ENCODE data around the gene VCL.

Gene VCL

DNA sequence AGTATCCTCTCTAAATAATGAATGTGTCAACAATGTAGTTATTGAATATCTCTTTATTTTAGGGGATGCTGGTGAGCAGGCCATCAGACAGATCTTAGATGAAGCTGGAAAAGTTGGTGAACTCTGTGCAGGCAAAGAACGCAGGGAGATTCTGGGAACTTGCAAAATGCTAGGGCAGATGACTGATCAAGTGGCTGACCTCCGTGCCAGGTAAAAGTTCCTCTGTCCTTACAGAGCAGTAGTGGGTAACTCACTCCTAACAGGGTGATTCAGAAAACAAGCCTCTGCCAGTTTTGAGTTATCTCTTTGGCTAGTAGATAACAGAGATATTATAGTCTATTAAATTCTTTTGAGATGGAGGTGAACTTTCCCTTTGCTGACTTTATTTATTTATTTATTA, 85.4 kb downstream of the VCL start:
- TF ChIP-seq GATA2 (IDR thresholded peaks at IDR 0.05; ENCODE audit: low read depth, low read length) (no peak), GATA3 (IDR thresholded peaks at IDR 0.05; ENCODE audit: low read depth, low read length) (no peak)

DNA sequence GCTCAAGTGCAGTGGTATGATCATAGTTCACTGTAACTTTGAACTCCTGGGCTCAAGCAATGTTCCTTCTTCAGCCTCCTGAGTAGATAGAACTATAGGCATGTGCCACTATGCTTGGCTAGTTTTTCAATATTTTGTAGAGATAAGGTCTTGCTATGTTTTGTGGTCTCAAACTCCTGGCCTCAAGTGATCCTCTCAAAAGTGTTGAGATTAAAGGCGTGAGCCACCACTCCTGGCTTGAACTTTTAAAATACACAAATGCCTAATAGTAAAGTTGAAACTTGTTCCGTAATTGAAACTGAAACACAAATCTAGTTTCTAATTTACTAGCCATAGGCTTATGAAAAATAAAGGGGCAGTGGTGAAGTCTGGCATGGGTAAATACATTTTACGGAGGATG, 87.0 kb downstream of the VCL start:
- TF ChIP-seq GATA3 (IDR thresholded peaks at IDR 0.05; ENCODE audit: low read depth, low read length) (no peak), GATA2 (IDR thresholded peaks at IDR 0.05; ENCODE audit: low read depth, low read length) (no peak)

DNA sequence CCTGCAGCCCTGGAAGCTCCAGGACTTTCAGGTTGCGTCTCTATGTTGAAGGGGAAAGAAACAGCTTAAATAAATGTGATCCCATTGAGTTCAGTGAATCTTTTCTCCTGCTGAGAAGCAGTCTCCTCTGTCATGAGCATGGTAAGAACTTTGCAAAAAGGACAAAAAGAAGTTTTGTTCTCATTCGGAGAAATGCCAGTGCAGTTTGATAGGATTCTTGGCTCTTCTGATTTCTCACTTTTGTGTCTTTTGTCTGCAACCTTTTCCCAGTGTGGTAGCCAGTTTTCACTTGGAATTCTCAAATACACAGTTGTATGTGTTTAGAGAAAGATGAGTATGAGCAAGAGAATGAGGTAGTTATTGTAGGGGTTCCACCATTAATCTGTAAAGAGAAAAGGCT, 88.4 kb downstream of the VCL start:
- TF ChIP-seq GATA3 (IDR thresholded peaks at IDR 0.05; ENCODE audit: low read depth, low read length) (no peak), GATA2 (IDR thresholded peaks at IDR 0.05; ENCODE audit: low read depth, low read length) (no peak)

DNA sequence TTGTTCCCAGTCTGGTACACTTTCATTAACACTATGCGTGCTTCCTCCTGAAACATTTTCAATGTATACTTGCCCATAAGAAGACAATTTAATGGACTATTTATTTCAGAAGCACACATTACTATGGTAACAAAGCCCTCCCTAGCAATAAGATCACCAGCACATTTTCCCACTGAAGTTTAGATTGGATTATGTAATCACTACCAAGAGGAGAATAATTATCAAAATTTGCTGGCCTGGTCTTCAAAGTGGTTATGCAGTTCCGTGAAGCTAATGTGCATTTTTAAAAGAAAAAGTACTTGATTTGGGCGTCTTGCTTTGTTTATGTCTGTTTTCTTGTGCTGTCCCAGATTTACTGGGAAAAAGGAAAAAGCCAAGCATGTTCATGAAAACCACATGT, 90.8 kb downstream of the VCL start:
- TF ChIP-seq GATA3 (IDR thresholded peaks at IDR 0.05; ENCODE audit: low read depth, low read length) (no peak), GATA2 (IDR thresholded peaks at IDR 0.05; ENCODE audit: low read depth, low read length) (no peak)

DNA sequence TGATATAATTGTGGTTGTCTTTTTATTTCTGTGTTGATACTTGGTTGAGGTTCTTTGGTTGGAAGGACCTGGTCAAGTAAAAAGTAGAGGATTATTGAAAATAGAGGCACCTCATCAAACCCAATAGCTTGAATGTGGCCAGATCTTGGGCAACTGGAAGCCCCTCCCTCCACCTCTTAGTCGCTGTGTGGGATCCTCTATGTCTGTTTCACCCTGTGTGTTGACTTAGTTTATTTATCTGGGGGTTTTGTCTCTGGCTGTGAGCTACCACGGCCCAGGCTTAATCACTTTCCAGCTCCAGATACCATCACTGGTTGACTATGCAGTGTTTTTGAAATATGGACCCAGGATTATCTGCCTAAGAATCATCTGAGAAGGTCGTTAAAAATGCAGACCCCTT, 94.5 kb downstream of the VCL start:
- TF ChIP-seq GATA2 (IDR thresholded peaks at IDR 0.05; ENCODE audit: low read depth, low read length) (no peak), GATA3 (IDR thresholded peaks at IDR 0.05; ENCODE audit: low read depth, low read length) (no peak)

DNA sequence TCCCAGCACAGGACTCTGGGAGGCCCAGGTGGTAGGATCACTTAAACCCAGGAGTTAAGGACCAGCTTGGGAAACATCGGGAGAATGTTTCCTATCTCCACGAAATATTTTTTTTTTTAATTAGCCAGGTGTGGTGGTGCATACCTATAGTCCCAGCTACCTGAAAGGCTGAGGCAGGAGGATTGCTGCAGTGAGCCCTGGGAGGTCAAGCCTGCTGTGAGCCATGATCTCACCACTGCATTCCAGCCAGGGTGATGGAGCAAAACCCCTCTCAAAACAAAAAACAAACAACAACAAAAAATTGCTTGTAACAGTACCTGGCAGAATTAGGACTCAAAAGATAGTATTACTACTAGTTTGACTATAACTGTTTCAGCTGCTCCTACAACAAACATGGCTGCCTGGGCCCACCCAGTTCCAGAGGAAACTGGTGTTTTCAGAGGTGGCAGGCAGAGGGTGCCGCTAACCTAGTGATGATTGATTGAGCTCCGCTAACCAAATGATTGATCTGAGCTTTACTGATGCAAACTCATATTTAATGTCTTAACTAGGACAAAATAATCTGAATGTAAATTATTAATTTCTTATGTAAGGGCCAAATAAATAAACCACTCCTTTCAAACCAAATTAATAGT, 95.7 kb downstream of the VCL start:
- no peak for TF ChIP-seq GATA3 (IDR thresholded peaks at IDR 0.05; ENCODE audit: low read depth, low read length)
- TF ChIP-seq GATA2 (IDR thresholded peaks at IDR 0.05; ENCODE audit: low read depth, low read length), result no peak

DNA sequence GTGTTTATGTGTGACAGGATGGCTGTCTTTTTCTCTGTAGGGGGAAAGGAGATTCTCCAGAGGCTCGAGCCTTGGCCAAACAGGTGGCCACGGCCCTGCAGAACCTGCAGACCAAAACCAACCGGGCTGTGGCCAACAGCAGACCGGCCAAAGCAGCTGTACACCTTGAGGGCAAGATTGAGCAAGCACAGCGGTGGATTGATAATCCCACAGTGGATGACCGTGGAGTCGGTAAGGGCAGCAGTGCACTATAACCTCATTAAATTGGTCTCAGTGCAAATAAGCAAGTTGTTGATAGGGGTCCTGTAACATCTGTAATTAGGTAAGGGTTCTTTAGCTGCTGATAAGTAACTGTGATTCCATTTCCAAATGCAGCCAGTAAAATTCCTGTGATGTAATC, 96.3 kb downstream of the VCL start:
- TF ChIP-seq GATA2 (IDR thresholded peaks at IDR 0.05; ENCODE audit: low read depth, low read length) (no peak), GATA3 (IDR thresholded peaks at IDR 0.05; ENCODE audit: low read depth, low read length) (no peak)

DNA sequence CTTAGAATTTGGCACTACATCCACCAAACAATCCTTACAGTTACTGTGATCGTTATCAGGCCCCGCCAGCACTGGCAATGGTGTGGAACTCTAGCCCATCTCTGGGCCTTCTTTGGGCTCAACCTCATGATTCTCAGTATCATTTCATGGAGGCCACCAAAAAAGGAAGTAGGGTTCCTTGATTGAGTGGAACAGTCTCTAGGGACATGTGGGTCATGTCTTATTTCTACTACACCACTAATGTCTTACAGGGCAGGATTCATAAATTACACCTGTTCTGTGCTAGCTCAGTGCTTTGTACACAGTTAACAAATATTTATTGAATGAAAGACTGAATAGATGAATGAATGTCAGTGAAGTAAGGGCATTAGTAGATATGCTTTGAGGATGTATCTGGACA, 98.9 kb downstream of the VCL start:
- no peak for TF ChIP-seq GATA3 (IDR thresholded peaks at IDR 0.05; ENCODE audit: low read depth, low read length)
- TF ChIP-seq GATA2 (IDR thresholded peaks at IDR 0.05; ENCODE audit: low read depth, low read length), result no peak

DNA sequence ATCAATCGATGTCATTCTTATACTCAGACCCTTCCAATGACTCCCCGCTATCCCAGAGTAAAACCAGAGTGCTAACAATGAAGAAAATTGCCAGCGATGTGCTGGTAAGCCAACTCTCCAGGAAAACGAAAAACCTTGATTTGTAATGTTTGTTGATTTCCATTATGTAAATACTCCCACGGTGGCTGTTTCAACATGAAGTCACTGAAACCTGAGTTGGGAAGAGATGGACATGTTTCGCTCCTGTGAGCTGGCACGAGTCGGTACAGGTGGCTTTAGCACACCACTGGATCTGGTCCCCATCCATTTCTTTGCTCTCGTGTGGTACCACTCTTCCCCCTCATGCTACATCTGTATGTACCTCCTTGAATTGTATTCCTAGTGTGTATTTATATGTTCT, 99.9 kb downstream of the VCL start:
- TF ChIP-seq GATA3 (IDR thresholded peaks at IDR 0.05; ENCODE audit: low read depth, low read length) (no peak), GATA2 (IDR thresholded peaks at IDR 0.05; ENCODE audit: low read depth, low read length) (no peak)

DNA sequence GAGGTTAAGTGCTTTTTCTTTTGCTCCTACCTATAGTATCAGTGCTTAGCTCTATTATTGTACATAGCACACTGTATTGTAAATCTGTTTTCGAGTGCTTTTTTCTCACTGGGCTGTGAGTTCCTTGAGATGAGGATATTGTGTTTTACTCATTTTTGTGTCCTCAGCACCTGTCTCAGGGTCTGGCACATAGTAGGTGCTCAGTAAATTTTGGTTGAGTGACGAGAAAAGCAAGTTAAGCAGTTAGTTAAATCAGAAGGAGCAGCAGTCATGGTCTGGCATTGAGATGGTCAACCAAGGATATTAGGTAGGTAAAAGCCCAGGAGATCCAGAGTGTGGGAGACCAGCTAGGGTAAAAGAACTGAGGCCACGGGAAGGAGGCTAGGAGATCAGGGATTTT, 101.5 kb downstream of the VCL start:
- no peak for TF ChIP-seq GATA2 (IDR thresholded peaks at IDR 0.05; ENCODE audit: low read depth, low read length)

DNA sequence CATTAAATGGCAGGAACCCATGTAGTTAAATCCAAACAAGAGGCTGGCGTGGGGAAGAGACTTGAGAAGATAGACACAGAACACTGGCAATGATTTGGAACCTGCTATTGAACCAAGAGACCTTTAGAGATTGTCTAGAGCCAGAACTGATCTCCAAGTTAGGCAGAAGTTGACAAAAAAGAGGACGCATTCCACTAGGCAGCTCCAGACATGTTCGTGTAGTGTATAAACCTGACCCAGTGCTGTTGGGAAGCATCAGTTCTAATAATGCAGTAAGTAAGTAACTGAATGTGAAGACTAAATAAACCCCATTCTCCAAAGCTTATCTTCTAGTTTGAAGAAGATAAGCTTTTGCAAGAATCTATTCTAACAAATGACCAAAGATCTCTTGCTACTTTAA, 101.9 kb downstream of the VCL start:
- TF ChIP-seq GATA3 (IDR thresholded peaks at IDR 0.05; ENCODE audit: low read depth, low read length), result no peak
- TF ChIP-seq GATA2 (IDR thresholded peaks at IDR 0.05; ENCODE audit: low read depth, low read length), result no peak

DNA sequence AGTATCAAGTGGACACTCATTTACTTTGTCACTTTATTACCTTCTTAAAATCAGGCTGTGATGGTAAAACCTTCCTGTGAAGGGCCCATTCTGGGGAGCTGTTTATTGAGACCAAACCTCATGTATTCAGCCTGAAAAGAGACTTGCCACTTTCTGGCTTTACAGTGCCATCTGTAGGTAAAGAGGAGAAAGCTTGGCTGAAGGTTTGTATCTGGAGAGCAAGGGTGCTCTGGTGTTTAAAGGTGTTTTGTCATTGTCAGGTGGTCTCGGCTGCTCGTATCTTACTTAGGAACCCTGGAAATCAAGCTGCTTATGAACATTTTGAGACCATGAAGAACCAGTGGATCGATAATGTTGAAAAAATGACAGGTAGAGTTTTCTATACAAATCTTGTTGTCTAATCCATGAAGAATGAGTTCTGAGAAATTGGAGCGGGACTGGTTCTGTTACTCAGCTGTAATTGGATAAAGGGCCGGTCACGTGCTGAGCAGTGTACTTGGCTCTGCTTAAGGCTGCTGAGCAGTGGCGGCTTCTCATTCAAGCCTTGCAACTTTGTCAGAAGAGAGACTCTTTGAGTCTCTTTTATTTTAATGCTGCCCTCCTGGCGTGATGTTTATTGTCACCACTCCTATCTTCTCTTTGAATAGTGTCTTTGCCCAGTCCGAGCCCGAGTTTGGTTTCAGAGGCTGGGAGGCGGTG, 105.8 kb downstream of the VCL start:
- no peak for TF ChIP-seq GATA3 (IDR thresholded peaks at IDR 0.05; ENCODE audit: low read depth, low read length)
- TF ChIP-seq GATA2 (IDR thresholded peaks at IDR 0.05; ENCODE audit: low read depth, low read length), result no peak

DNA sequence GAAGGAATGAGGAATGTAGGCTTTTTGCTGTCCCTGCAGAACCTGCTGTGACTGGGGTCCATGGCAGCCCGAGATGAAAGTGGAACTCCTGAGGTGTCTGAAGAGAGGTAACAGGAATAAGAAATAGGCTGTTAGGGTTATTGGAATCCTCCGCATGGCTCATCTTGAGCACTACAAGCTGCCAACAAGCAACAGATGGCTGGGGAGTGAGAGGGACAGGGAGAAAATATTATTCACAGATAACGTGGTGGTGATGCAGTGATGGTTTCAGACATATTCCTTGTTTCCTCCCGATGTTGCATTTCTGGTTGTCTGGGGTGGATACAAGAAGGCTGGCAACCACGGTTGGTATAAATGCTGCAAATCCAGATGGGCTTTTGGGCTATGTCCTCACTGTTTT, 106.6 kb downstream of the VCL start:
- TF ChIP-seq GATA2 (IDR thresholded peaks at IDR 0.05; ENCODE audit: low read depth, low read length) (no peak), GATA3 (IDR thresholded peaks at IDR 0.05; ENCODE audit: low read depth, low read length) (no peak)

DNA sequence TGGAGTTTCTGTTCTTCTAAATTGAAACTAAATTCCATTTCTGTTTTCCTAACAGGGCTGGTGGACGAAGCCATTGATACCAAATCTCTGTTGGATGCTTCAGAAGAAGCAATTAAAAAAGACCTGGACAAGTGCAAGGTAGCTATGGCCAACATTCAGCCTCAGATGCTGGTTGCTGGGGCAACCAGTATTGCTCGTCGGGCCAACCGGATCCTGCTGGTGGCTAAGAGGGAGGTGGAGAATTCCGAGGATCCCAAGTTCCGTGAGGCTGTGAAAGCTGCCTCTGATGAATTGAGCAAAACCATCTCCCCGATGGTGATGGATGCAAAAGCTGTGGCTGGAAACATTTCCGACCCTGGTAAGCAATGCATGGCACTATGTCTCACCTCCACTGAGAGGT, 107.1 kb downstream of the VCL start:
- TF ChIP-seq GATA2 (IDR thresholded peaks at IDR 0.05; ENCODE audit: low read depth, low read length) (no peak), GATA3 (IDR thresholded peaks at IDR 0.05; ENCODE audit: low read depth, low read length) (no peak)

DNA sequence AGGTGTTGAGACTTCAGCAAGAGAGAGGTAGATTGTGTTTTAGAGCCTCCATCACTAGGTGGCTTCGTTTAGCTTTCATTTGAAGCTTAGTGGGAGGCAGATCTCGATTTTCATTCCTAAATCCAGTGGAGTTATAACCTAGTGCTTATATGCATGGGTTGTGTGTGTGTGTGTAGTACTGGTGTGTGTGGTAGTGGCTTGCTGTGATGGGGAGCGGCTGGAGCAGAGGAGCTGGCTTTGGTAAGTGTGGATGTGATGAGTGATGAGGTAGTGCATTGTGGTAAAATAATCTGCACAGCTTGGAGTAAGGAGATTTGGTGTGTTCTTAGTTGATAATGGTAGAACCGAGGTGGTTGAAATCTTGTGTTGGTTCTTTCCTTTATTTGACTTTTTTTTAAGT, 109.5 kb downstream of the VCL start:
- TF ChIP-seq GATA3 (IDR thresholded peaks at IDR 0.05; ENCODE audit: low read depth, low read length), result no peak

DNA sequence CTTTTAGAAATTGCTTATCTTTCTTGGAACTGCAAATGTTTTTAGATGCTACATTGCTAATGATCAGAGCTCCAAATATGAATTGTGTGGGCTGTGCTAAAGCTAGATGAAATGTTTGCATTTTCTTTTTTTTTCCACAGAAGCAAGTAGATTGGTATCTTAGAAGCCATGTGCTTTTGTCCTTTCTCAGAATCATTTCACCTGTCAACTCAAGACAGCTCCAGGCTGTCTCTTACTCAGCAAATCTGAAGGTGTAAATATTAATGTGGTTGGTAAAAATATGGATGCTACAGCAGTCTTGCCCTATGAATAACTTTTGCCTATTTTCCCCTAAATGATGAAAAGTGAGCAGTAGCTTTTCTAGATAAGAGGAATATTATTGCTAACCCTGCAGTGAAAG, 111.5 kb downstream of the VCL start:
- TF ChIP-seq GATA3 (IDR thresholded peaks at IDR 0.05; ENCODE audit: low read depth, low read length) (no peak), GATA2 (IDR thresholded peaks at IDR 0.05; ENCODE audit: low read depth, low read length) (no peak; the same call in 1 of the 2 replicates)

All from SH-SY5Y (cell line).